ENCODE results near the gene ADGRL2. TPM values are rescaled to one million over a fixed set of nuclear protein-coding genes. Genes with fewer than 3 reads are reported as not detected.

Gene ADGRL2
- total RNA-seq, 1 donor from 2014 or later = 52.5 TPM

DNA sequence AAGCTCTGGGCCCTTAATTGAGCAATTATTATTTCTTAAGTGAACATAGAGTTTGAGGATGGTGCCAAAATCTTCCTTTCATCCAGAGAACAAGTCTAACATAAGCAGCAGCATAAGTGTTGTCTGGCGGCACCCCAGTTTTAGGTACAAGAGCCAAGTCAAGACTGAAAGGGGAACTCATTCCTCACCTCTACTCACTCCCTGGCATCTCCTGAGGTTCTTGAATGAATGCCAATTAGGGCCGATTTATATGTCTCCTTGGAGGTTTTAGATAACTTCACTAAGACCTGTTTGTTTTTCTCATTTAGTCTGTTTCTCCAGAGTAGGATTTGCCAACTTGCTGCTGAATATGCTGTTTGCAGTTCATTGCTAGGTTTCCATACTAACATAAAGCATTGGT, 42.6 kb upstream of the ADGRL2 start:
- Histone ChIP-seq H3K9me3 (replicated peaks) (no peaks in the 10 kb centered on the region), H3K4me1 (peaks cover 20% of the 10 kb centered on the region), H3K36me3 (no peaks in the 10 kb centered on the region), H3K27me3 (ENCODE audit: low read depth) (no peaks in the 10 kb centered on the region), H3K4me3 (no peak overlapping the region), H3K27ac (replicated peaks) (no peak overlapping the region)
- DNase-seq = no peak
- intact Hi-C loops (cut with micrococcal nuclease) = no loop called here
- TF ChIP-seq, protein P1, sequence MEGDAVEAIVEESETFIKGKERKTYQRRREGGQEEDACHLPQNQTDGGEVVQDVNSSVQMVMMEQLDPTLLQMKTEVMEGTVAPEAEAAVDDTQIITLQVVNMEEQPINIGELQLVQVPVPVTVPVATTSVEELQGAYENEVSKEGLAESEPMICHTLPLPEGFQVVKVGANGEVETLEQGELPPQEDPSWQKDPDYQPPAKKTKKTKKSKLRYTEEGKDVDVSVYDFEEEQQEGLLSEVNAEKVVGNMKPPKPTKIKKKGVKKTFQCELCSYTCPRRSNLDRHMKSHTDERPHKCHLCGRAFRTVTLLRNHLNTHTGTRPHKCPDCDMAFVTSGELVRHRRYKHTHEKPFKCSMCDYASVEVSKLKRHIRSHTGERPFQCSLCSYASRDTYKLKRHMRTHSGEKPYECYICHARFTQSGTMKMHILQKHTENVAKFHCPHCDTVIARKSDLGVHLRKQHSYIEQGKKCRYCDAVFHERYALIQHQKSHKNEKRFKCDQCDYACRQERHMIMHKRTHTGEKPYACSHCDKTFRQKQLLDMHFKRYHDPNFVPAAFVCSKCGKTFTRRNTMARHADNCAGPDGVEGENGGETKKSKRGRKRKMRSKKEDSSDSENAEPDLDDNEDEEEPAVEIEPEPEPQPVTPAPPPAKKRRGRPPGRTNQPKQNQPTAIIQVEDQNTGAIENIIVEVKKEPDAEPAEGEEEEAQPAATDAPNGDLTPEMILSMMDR (IDR thresholded peaks at IDR 0.05; ENCODE audit: borderline replicate concordance) = no peak

DNA sequence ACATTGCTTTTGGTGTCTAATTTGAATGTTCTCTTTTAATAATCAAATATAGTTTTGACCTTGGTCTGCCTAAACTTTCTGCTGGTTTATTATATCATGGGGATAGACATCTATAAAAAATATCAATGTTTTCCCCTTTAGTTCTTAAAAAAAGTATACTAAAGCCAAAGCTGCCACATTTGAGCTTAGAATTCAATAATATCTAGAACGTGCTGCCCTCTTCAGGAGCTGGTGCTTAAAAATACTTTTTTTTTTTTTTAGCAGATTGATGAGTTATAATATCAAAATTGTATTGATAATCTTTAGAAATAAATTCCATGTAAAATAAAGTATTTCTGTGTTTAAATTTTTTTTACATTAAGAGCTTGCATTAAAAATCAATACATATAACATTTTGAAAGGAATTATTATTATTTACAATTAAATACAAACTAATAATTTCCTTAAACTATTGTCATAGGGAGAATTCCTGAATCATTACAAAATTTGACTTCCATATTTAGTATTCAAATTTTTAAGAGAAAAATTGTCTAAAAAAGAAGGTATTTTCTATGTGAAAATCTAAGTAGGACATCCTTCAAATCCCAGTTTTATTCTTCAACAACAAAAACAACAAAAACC, 40.1 kb upstream of the ADGRL2 start:
- intact Hi-C loops (cut with micrococcal nuclease) = no loop called here
- TF ChIP-seq, protein P1 (IDR thresholded peaks at IDR 0.05; ENCODE audit: borderline replicate concordance) = peak; percentile 52

DNA sequence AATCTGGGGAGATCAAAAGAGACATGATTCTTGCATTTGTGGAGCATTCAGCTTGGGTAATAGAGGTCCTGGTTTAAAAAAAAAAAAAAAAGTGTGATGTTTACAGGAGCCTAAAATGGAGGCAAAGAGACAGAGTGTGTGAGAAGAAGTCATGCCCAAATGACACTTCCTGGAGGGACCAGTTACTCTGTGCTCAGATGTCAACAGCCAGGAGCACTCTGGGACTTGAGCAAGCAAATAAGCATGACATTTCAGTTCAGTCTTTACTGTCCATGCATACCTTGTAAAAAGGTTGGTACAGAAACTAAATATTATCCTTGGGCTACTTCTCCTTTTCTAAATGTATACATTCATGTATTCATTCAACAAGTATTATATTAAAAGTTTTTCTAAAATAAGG, 25.2 kb upstream of the ADGRL2 start:
- Histone ChIP-seq H3K9me3 (replicated peaks) (no peaks in the 10 kb centered on the region), H3K27ac (replicated peaks) (no peak overlapping the region), H3K4me1 (no peaks in the 10 kb centered on the region), H3K4me3 (no peak overlapping the region), H3K36me3 (no peaks in the 10 kb centered on the region), H3K27me3 (ENCODE audit: low read depth) (no peaks in the 10 kb centered on the region)
- TF ChIP-seq, protein P1 (IDR thresholded peaks at IDR 0.05; ENCODE audit: borderline replicate concordance) = no peak
- no peak for DNase-seq
- intact Hi-C loops (cut with micrococcal nuclease) = no loop called here

More for the DNA sequence above, 40.1 kb upstream of the ADGRL2 start:
- Histone ChIP-seq H3K4me3 (no peak overlapping the region), H3K27me3 (ENCODE audit: low read depth) (no peaks in the 10 kb centered on the region), H3K9me3 (replicated peaks) (no peaks in the 10 kb centered on the region), H3K36me3 (no peaks in the 10 kb centered on the region), H3K4me1 (peaks cover 20% of the 10 kb centered on the region), H3K27ac (replicated peaks) (no peak overlapping the region)
- no peak for DNase-seq

DNA sequence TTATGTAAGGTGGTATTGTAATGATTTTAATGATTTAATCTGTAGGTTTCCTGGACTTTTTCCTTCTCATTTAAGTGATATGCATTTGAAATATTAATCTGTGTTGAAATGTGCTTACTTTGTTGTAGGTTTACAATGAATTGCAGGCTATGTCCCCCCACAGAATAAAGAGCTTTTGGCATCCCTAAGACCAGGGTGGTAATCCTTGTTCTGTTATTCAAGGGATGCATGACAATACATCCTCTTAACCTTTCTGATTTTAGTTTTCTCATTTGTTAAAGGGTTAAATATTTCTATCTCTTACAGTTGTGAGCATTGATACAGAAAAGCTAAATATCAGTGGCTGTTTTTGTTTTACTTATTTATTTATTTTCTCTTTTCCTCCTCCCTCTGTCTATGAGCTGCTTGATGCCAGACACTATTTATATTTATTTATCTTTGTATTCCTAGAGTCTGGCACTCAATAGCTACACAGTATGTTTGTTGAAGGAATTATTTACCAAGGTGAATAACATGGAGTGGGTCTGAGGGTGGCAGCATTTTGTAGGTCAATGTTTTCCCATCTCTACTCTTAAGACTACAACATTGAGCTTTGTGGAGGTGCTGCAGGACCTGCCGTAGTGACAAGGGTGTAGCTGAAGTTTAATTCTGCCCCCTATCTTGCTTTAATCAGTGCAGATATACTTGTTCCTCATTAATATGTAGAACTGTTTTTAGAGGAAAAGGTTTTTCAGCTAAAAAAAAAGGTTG, 19.9 kb upstream of the ADGRL2 start:
- H3K27ac ChIP-seq (replicated peaks) = no peak overlapping the region
- intact Hi-C loops (cut with micrococcal nuclease) = no loop called here
- no peak for DNase-seq
- H3K27me3 ChIP-seq (ENCODE audit: low read depth) = no peaks in the 10 kb centered on the region
- TF ChIP-seq, protein P1 (IDR thresholded peaks at IDR 0.05; ENCODE audit: borderline replicate concordance) = no peak
- no peaks in the 10 kb centered on the region for H3K36me3 ChIP-seq
- no peaks in the 10 kb centered on the region for H3K4me1 ChIP-seq
- no peak overlapping the region for H3K4me3 ChIP-seq
- no peaks in the 10 kb centered on the region for H3K9me3 ChIP-seq (replicated peaks)

DNA sequence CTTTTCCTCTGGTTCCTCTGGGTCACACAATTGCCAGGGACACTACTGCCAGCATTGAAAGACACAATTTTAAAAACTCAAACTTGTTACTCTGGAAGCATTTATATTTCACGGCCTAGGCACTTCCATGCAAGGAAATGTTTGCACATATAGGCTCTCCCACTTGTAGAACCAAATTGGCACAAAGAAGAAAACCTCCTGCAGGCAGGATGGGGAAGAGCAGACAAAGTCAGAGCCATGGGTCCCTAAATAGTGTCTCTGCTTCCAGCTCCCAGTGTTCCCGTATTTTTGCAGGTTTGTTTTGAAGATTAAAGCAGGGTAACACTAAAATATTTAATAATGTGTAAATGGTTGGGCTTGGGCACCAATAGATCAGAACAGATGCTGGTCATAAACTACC, 19.0 kb upstream of the ADGRL2 start:
- Histone ChIP-seq H3K4me1 (no peaks in the 10 kb centered on the region), H3K27ac (replicated peaks) (no peak overlapping the region), H3K27me3 (ENCODE audit: low read depth) (no peaks in the 10 kb centered on the region), H3K4me3 (no peak overlapping the region), H3K36me3 (no peaks in the 10 kb centered on the region), H3K9me3 (replicated peaks) (no peaks in the 10 kb centered on the region)
- intact Hi-C loops (cut with micrococcal nuclease) = no loop called here
- DNase-seq = no peak
- TF ChIP-seq, protein P1 (IDR thresholded peaks at IDR 0.05; ENCODE audit: borderline replicate concordance) = no peak
